Camera-type eye (tissue), 1 donor: ENCODE data around the gene PPP1R12C. TPM values are rescaled to one million over a fixed set of nuclear protein-coding genes. Genes with fewer than 3 reads are reported as not detected.

Experiments used
- total RNA-seq: library from RNA; depleted of rRNA; stranded (reverse); fragments of >200 nt; gene quantifications from one replicate; pipeline ENCODE4 v1.2.3, GENCODE V29; 2014

Gene PPP1R12C
- total RNA-seq, result 53.9 TPM

GRCh38 chr19:55116859-55117662 lies at the start of gene PPP1R12C:
TSS of gene PPP1R12C (minus strand) at chr19:55117637. CDS start at chr19:55117543, 94 bp downstream.

GRCh38 chr19:55166530-55167268 lies 49.3 kb upstream of the PPP1R12C start, which contains the start of gene DNAAF3:
TSS of gene DNAAF3 (minus strand) at chr19:55166613. CDS start at chr19:55166413, 200 bp downstream.

GRCh38 chr19:55157064-55157908 lies 39.8 kb upstream of the PPP1R12C start, which contains the start of gene TNNI3:
TSS of gene TNNI3 (minus strand) at chr19:55157732. CDS start at chr19:55157589, 143 bp downstream.

GRCh38 chr19:55149078-55150003 lies 31.9 kb upstream of the PPP1R12C start, which contains the start of gene TNNT1:
TSS of gene TNNT1 (minus strand) at chr19:55149206. CDS start at chr19:55147157, 2,049 bp downstream.

GRCh38 chr19:55075371-55075998 lies 42.0 kb downstream of the PPP1R12C start, which contains the start of gene EPS8L1:
TSS of gene EPS8L1 (plus strand) at chr19:55075869. CDS start at chr19:55076445, 576 bp downstream.

GRCh38 chr19:55062735-55063491 lies 54.5 kb downstream of the PPP1R12C start, which contains the start of gene RDH13:
TSS of gene RDH13 (minus strand) at chr19:55063148. CDS start at chr19:55063032, 116 bp downstream.

Other genes starting within 250 kb of the PPP1R12C start
- gene FCAR, start 243.4 kb downstream of the PPP1R12C start, total RNA-seq, result 5.2 TPM
- gene NCR1, start 211.5 kb downstream of the PPP1R12C start, total RNA-seq, result not detected
- gene NLRP7, start 170.1 kb downstream of the PPP1R12C start, total RNA-seq, result not detected
- 11.2 TPM for gene NLRP2, start 151.3 kb downstream of the PPP1R12C start, total RNA-seq
- gene GP6, start 79.4 kb downstream of the PPP1R12C start, total RNA-seq, result 0.49 TPM
- 24.2 TPM for gene RDH13, start 54.5 kb downstream of the PPP1R12C start, total RNA-seq
- 8.7 TPM for gene EPS8L1, start 41.8 kb downstream of the PPP1R12C start, total RNA-seq
- gene TNNT1, start 31.6 kb upstream of the PPP1R12C start, total RNA-seq, result 49.5 TPM
- 2.1 TPM for gene TNNI3, start 40.1 kb upstream of the PPP1R12C start, total RNA-seq
- 2.0 TPM for gene DNAAF3, start 49.0 kb upstream of the PPP1R12C start, total RNA-seq
- gene SYT5, start 62.7 kb upstream of the PPP1R12C start, total RNA-seq, result 16.4 TPM
- 6.1 TPM for gene PTPRH, start 91.9 kb upstream of the PPP1R12C start, total RNA-seq
- 1.1 TPM for gene TMEM86B, start 111.1 kb upstream of the PPP1R12C start, total RNA-seq
- gene PPP6R1, start 141.4 kb upstream of the PPP1R12C start, total RNA-seq, result 30.6 TPM
- gene HSPBP1, start 162.5 kb upstream of the PPP1R12C start, total RNA-seq, result 31.0 TPM
- 32.5 TPM for gene BRSK1, start 166.4 kb upstream of the PPP1R12C start, total RNA-seq
- gene TMEM150B, start 207.7 kb upstream of the PPP1R12C start, total RNA-seq, result 1.1 TPM
- 40.3 TPM for gene KMT5C, start 222.2 kb upstream of the PPP1R12C start, total RNA-seq
- 0.60 TPM for gene COX6B2, start 237.1 kb upstream of the PPP1R12C start, total RNA-seq
- gene GARIN5B, start 245.6 kb upstream of the PPP1R12C start, total RNA-seq, result not detected